Stimulated activated CD4-positive, alpha-beta T cell treated with anti-CD3 and anti-CD28 coated beads, Interleukin-1b, Interleukin-23, amount 100 ng/mL, for 48 hours (primary cell): Measurements from ENCODE around the gene GMPR2.
A peak's percentile ranks its signal among the peaks of the same experiment; 100 is the strongest.
"Not testable (repeated sequence)": the region's sequence is repeated elsewhere in the genome, so short reads cannot be mapped to it uniquely, and the experiment has no call there.

Experiments
- DNase-seq: peaks from one replicate; pipeline ENCODE4 v3.0.0-alpha.2; 2020

Gene GMPR2

GRCh38 chr14:24232645-24233537 lies at the start of gene GMPR2:
Gene GMPR2 (plus strand): TSS chr14:24232929. CDS start chr14:24233254, 325 bp downstream.
- DNase-seq: no peak

- no peak for DNase-seq
Observed at GRCh38 chr14:24183014-24183481, 49.7 kb upstream of the GMPR2 start.

- DNase-seq: no peak
Observed at GRCh38 chr14:24184104-24184970, 48.4 kb upstream of the GMPR2 start.

GRCh38 chr14:24185026-24185425 lies 47.7 kb upstream of the GMPR2 start:
- no peak for DNase-seq

DNA sequence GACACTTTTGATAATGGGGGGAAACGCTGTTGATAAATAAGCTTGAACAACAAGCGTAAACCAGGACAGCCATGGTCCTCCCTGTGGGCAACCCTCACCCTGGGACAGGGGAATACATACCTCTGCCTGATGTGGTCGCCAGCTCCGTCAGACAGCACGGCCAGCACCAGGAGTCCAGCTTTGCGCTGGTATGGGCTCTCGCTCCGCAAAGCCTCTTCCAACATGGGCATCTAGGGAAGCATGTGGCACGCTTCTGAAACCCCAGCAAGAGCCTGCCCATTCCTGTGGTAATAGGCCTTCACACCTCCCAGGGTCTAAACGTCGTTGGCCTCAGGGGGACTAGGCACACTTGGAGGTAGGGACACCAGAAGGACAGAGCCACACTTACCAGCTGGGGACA lies 47.0 kb upstream of the GMPR2 start:
- DNase-seq: no peak

DNA sequence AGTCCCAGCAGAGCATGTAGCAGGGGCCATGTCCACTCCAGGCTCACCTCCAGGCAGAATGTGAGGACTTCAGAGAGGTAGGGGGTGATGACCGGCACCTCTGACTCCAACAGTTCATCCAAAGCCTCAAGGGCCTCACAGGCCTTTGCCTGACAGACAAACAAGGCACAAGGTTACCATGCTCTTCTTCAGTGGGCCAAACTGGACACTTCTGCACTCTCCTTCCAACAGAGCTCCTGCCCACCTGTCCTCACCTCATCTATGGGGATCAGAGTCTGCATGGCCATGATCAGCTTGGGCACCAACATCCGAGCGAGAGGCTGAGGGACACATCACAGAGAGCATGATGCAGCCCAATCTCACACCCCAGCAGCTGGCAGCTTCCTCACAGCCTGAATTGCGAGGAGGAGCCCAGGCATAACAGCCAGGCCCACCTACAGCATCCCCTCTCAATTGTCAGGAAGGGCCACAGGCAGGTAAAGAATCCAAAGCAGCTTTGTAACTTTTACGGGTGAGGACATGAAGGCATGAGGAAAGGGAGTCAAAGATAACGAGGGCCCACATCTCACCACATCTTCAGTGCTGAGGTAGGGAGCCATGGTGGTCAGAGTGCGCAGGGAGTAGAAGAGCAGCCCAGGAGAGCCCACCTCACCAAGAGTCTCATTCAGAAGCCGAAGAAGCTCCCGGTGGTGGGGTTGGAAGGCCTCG lies 45.7 kb upstream of the GMPR2 start:
- no peak for DNase-seq

GRCh38 chr14:24187539-24187915 lies 45.2 kb upstream of the GMPR2 start:
- DNase-seq: no peak

- peak; percentile 96 for DNase-seq
Observed at GRCh38 chr14:24188251-24189058, 44.3 kb upstream of the GMPR2 start, which contains the start of gene IPO4. Gene IPO4 (minus strand): TSS chr14:24188816. CDS start chr14:24188787, 29 bp downstream.

DNA sequence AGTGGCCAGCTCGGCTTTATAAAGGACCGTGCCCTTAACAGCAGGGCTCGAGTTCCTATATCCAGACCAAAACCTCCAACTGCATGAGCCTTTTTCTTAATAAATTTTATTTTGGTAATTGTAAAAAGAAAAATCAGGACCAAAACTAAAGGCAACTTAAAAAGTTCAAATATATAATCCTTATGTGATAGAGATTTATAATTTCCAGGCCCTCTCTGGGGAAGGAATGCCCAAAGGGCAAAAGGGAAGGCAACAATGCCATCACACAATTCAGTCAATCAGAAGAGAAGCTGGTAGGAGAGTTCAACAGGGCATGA lies 43.7 kb upstream of the GMPR2 start:
- DNase-seq: no peak

GRCh38 chr14:24189460-24189859 lies 43.3 kb upstream of the GMPR2 start:
- no peak for DNase-seq

DNA sequence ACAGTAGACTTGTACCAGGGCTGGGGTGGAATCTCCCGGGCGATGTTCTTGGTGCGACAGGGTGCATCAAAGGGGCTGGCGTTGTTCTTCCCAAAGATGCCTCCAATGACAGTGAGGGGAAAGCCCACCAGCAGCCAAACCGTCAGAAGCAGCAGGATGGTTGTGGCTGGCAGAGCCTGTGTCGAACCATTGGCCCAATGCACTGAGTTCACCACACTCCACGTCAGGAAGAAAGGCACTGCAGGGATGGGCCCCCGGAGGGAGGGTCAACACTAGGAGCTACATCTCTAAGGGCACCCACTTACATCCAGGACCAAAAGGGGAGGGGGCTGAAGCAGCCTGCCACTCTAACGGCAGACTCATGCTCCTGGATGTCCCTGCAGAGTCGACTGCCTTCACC lies 42.3 kb upstream of the GMPR2 start:
- no peak for DNase-seq

DNA sequence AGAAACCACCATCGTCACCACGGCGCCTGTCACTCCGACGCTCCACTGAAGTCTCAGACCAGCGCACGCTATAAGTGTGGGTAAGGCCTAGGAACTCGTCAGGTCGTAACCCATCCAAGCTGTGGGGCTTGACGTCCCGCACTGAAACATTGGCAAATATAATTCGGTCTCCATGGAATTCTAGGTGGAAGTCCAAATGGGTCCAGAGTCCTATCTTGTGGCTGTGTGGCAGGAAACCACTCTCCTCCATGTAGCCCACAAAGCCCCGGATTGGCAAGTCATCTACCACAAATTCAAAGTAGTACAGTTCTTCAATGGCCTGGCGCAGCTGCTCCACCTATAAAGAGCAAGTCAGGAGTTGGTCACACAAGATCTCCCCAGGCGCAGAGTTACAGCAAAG lies 39.8 kb upstream of the GMPR2 start:
- DNase-seq: no peak

- no peak for DNase-seq
Observed at GRCh38 chr14:24194186-24194872, 38.4 kb upstream of the GMPR2 start.

GRCh38 chr14:24194873-24195185 lies 37.9 kb upstream of the GMPR2 start:
- no peak for DNase-seq

- DNase-seq: peak; percentile 89
Observed at GRCh38 chr14:24195186-24196070, 37.3 kb upstream of the GMPR2 start, which contains the start of gene TM9SF1. Gene TM9SF1 (minus strand): TSS chr14:24195441. CDS start chr14:24195019, 422 bp downstream.

GRCh38 chr14:24196071-24197055 lies 36.4 kb upstream of the GMPR2 start:
- DNase-seq: no peak

DNA sequence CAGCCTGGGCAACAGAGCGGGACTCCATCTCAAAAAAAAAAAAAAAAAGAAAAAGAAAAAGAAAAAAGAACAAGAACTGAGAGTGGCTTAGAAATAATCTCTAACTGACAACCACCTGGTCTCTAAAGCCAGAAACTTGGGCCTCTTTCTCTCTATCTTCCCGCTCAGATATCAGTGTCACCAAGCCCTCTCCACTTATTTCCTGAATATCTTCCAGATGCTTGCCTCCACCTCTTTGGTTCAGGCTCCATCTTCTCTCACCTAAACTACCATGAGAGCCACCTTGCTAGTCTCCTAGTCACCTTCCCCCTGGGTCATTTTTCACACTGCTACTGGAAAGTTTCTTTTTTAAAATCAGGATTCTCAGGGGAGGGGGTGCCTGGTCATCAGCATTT lies 35.7 kb upstream of the GMPR2 start:
- DNase-seq: no peak

GRCh38 chr14:24198814-24199524 lies 33.8 kb upstream of the GMPR2 start:
- no peak for DNase-seq

DNA sequence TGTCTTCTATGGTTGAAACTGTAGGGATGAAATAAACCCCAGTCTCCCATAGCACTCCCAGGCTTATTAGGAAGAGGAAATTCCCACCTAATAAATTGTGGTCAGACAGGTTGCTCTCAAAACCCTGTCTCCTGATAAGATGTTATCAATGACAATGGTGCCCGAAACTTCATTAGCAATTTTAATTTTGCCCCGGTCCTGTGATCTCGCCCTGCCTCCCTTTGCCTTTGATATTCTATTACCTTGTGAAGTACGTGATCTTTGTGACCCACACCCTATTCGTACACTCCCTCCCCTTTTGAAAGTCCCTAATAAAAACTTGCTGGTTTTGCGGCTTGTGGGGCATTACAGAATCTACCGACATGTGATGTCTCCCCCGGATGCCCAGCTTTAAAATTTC lies 30.2 kb upstream of the GMPR2 start:
- not testable (repeated sequence) for DNase-seq
